ENCODE measurements around the gene TXNRD3. TPM values are rescaled to one million over a fixed set of nuclear protein-coding genes. Genes with fewer than 3 reads are reported as not detected.

Gene TXNRD3
- total RNA-seq, 4 donors from 2014 or later, result 7.8 to 14.7 (median 9.4) TPM

- Histone ChIP-seq H3K4me3 (no peak overlapping the region), H3K27ac (no peak overlapping the region), H3K27me3 (peaks cover 0 to 6% (median 0%) of the 10 kb centered on the region in 4 donors), H3K36me3 (no peaks in the 10 kb centered on the region), H3K4me1 (peaks cover 0 to 27% (median 0%) of the 10 kb centered on the region in 3 donors), H3K9me3 (no peaks in the 10 kb centered on the region)
- no peak for TF ChIP-seq POLR2A (IDR thresholded peaks at IDR 0.05)
- no peak for TF ChIP-seq CTCF (IDR thresholded peaks at IDR 0.05)
- 35 to 49% methylated on average over 6 to 7 of the region's 7 CpGs for WGBS, 2 donors
- DNase-seq, result no peak
- intact Hi-C loops (cut with DNase I), result loop anchor here (5.0 kb wide), 1 partner anchor 858 kb away; no protein-coding TSS in a partner anchor
Measured at GRCh38 chr3:126684218-126684751, 29.4 kb upstream of the TXNRD3 start.

GRCh38 chr3:126683069-126683468, 28.1 kb upstream of the TXNRD3 start:
- DNase-seq, result no peak
- WGBS, 2 donors, result 60 to 72% methylated on average over 5 of the region's 5 CpGs
- no peak overlapping the region for H3K4me3 ChIP-seq
- H3K4me1 ChIP-seq, result peaks cover 0 to 32% (median 0%) of the 10 kb centered on the region in 3 donors
- no peak overlapping the region for H3K27ac ChIP-seq
- TF ChIP-seq POLR2A (IDR thresholded peaks at IDR 0.05) (no peak), CTCF (IDR thresholded peaks at IDR 0.05) (no peak)
- peaks cover 0 to 18% (median 0%) of the 10 kb centered on the region in 4 donors for H3K27me3 ChIP-seq
- no peaks in the 10 kb centered on the region for H3K9me3 ChIP-seq
- no peaks in the 10 kb centered on the region for H3K36me3 ChIP-seq
- intact Hi-C loops (cut with DNase I), result loop anchor here (5.0 kb wide), 1 partner anchor 859 kb away; no protein-coding TSS in a partner anchor

- intact Hi-C loops (cut with DNase I), result loop anchor here (5.0 kb wide), 1 partner anchor 860 kb away; no protein-coding TSS in a partner anchor
- peaks cover 0 to 28% (median 0%) of the 10 kb centered on the region in 4 donors for H3K27me3 ChIP-seq
- no peak overlapping the region for H3K4me3 ChIP-seq
- 57% methylated on average over 1 of the region's 2 CpGs; no CpG with 5 or more reads in 1 of the 2 donors for WGBS, 2 donors
- H3K9me3 ChIP-seq, result no peaks in the 10 kb centered on the region
- TF ChIP-seq CTCF (IDR thresholded peaks at IDR 0.05), result no peak
- TF ChIP-seq POLR2A (IDR thresholded peaks at IDR 0.05), result no peak
- no peaks in the 10 kb centered on the region for H3K36me3 ChIP-seq
- no peak overlapping the region for H3K27ac ChIP-seq
- no peak for DNase-seq
- H3K4me1 ChIP-seq, result peaks cover 0 to 32% (median 0%) of the 10 kb centered on the region in 3 donors
Measured at GRCh38 chr3:126682009-126682408, 27.1 kb upstream of the TXNRD3 start.

DNA sequence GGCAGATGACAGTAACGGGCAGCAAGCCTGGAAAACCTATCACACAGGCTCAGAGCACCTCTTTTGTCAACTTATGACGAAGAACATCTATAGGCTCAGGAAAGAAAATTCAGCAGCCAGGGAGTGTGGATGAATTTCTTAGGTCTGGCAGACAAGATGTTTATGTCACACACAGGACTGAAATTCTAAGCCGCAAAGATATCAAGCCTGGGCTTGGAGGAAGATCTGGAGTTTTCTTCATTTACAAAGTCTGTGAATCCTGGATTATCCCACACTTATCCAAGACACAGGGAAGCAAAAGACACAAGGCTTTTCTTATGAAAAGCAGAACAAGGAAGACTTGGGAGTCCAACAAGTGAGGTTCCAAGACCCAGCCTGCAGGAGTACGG, 25.7 kb upstream of the TXNRD3 start:
- 63 to 68% methylated on average over 4 of the region's 4 CpGs for WGBS, 2 donors
- Histone ChIP-seq H3K27ac (no peak overlapping the region), H3K36me3 (no peaks in the 10 kb centered on the region), H3K27me3 (peaks cover 0 to 37% (median 0%) of the 10 kb centered on the region in 4 donors), H3K4me3 (no peak overlapping the region), H3K9me3 (no peaks in the 10 kb centered on the region), H3K4me1 (peaks cover 0 to 32% (median 0%) of the 10 kb centered on the region in 3 donors)
- intact Hi-C loops (cut with DNase I), result loop anchor here (5.0 kb wide), 1 partner anchor 862 kb away; no protein-coding TSS in a partner anchor
- TF ChIP-seq CTCF (IDR thresholded peaks at IDR 0.05) (no peak), POLR2A (IDR thresholded peaks at IDR 0.05) (no peak)
- DNase-seq, result no peak

DNA sequence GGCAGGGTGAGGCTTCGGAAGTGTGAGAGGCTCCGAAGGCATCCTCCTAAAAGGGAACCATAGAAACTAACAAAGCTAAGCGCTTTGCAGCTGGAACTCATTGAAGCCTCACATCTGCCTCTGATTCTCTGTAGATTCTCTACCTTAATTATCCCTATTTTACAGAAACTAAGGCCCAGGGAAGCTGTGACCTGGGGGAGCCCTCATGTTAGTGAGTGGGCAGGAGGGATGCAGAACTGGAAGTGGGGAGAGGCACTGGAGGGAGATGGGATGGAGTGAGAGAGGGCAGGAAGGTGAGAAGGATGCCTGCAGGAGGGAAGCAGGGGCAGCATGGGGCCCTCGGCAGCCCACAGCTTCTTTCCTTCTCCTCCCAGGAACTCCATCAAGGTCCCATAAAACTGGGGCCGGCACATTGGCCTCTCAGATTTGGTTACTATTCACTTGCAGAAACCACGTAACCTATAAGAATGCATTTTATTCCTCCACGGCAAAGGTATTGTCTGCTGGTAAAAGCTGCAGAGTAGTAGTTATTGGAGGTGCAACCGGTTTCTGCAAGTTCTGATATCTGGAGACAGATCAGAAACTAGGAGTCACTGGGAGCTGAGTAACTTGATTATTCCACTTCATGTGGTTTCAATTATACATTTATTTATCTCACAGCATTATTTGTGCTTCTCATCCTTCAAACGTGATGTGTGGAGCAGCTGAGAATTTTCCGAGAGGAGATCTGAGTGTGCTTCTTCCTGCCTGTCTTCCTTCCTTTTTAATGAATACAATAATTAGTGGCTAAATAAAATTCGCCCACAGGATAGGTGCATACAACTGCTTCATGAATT, 25.1 kb upstream of the TXNRD3 start:
- peaks cover 0 to 37% (median 0%) of the 10 kb centered on the region in 4 donors for H3K27me3 ChIP-seq

More for the DNA sequence above, 25.1 kb upstream of the TXNRD3 start:
- Histone ChIP-seq H3K4me1 (peaks cover 0 to 31% (median 0%) of the 10 kb centered on the region in 3 donors), H3K4me3 (no peak overlapping the region), H3K36me3 (no peaks in the 10 kb centered on the region), H3K9me3 (no peaks in the 10 kb centered on the region), H3K27ac (no peak overlapping the region)
- intact Hi-C loops (cut with DNase I), result loop anchor here (5.0 to 10.0 kb wide), 2 partner anchors 305 to 862 kb away; partner anchors contain the start of gene PLXNA1
- 74 to 82% methylated on average over 11 of the region's 11 CpGs for WGBS, 2 donors
- DNase-seq, result no peak
- TF ChIP-seq POLR2A (IDR thresholded peaks at IDR 0.05), result no peak
- TF ChIP-seq CTCF (IDR thresholded peaks at IDR 0.05), result no peak
